ENCODE data around the gene DNALI1.
"Not testable (repeated sequence)": the region's sequence is repeated elsewhere in the genome, so short reads cannot be mapped to it uniquely, and the experiment has no call there.

DNALI1 gene

DNA sequence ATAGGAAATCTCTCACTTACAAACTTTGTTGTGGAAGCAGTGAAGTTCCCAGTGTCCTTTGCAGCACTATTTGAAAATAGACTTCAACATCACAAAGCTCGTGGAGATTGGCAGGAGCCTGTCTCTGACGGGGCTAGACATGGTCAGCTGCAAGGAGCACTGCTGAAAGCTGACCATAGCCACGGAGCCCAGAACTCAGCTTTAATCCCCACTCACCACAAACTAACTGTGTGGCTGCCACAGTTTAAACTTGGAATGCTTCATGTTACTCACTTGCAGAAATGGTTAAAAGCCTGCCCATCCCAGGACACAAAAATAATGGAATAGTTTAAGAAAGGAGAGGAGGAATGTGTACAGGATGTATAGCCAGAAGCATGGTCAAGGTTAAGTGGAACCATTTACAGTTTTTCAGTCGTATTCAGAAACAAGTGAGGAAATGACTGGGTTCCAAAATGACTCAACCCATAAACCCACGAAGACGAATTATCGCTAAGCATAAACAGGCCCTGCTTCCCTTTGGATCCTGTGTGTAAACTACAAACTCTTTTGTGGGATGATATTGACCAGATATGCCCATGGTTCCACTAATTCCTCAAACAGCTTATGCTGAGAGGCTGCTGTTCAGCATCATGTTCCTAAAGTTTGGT lies 18.2 kb downstream of the DNALI1 start:
- DNase-seq (ENCODE audit: extremely low read depth, low read depth) = peak; percentile 60
- no peak for TF ChIP-seq CTCF (IDR thresholded peaks at IDR 0.05; ENCODE audit: low read depth, low read length)

- no peak for DNase-seq (ENCODE audit: extremely low read depth, low read depth)
- TF ChIP-seq CTCF (IDR thresholded peaks at IDR 0.05; ENCODE audit: low read depth, low read length) = no peak
These were observed 19.0 kb downstream of the DNALI1 start for GRCh38 chr1:37575692-37576091.

DNA sequence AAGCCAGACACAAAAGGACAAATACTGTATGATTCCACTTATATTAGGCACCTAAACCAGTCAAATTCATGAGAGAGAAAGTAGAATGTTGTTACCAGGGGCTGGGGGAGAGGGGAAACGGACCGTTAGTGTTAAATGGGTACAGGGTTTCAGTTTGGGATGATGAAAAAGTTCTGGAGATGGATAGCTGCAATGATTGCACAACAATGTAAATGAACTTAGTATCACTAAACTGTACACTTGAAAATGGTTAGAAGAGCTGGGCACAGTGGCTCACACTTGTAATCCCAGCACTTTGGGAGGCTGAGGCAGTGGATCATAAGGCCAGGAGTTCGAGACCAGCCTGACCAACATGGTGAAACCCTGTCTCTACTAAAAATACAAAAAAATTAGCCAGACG lies 27.8 kb downstream of the DNALI1 start:
- not testable (repeated sequence) for DNase-seq (ENCODE audit: extremely low read depth, low read depth)

DNA sequence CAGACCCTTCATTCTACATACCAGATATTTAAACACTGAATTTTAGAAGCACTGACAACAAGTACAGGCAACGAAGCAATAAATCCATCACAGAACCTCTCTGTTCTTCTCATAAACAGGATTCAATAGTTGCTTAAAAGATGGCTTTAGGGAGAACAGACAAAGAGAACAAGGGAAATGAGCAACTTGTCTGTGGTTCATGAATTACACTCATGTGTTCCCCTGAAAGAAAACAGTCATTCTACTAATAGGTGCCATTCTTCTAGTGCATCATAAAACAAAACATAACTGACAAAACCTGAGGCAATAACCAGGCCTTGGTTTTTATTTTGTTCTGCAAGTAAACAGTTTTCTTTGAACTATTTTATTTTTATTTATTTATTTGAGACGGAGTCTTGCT lies 32.2 kb downstream of the DNALI1 start:
- TF ChIP-seq CTCF (IDR thresholded peaks at IDR 0.05; ENCODE audit: low read depth, low read length) = no peak
- DNase-seq (ENCODE audit: extremely low read depth, low read depth) = no peak

DNA sequence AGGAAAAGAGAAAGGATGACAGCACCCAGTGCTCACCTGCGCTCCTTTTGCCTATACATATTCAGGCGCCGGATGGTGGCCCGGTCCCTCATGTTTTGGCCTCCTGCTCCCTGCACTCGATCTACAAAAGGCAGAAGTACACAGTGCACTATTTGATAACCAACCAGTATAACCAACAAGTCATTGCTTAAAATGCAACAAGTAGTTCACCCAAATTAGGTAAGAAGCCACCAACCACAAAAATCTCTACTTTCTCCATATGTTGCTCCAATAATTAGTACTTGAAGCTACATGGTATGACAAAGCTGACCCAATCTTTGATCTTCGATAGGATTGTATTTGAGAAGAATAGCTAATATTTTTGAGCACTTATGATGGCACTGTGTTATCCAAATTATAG lies 37.0 kb downstream of the DNALI1 start:
- DNase-seq (ENCODE audit: extremely low read depth, low read depth) = no peak
- no peak for TF ChIP-seq CTCF (IDR thresholded peaks at IDR 0.05; ENCODE audit: low read depth, low read length)

DNA sequence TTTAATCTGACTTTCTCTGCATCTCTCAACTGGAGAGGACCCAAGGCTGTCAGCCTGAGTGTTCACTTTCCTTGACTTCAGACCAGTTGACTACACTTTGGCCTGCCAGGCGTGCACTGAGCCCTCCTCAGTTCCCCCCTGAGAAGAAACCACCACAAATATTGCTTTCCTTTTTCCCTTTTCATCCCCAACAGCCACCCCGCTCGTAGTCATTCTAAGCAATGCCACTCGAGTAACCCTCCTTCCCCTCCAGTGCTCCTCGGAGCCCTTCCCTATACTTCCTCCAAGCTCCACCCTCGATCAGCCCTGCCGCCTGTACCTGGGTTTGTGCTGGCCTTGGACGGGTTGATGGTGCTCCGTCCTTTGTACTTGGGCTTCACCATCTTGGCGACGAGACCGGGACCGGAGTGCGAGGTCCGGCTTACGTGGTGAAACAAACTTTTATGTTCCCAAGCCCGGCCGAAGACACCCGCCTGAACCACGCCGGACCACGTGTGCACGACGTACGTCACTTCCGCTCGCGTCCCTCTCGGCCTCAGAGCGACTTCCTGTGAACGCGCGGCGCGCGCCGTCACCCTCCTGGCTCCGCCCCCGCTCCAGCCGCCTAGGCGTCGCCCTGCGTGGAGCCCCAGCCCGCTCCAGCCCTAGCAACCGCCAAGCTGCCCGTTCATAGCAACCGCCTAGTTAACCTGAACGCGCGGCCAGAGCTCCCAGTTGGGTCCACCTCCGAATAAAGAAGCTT lies 38.9 kb downstream of the DNALI1 start, which contains the start of gene GNL2:
GNL2 (minus strand) TSS at position 498 of the 742 bp plus-strand sequence; CDS start at position 383, 115 bp downstream.
- TF ChIP-seq CTCF (IDR thresholded peaks at IDR 0.05; ENCODE audit: low read depth, low read length) = no peak; the same call in 1 of the 2 replicates
- DNase-seq (ENCODE audit: extremely low read depth, low read depth) = peak; percentile 79

- TF ChIP-seq CTCF (IDR thresholded peaks at IDR 0.05; ENCODE audit: low read depth, low read length) = no peak
- DNase-seq (ENCODE audit: extremely low read depth, low read depth) = no peak
These were observed 39.5 kb downstream of the DNALI1 start for GRCh38 chr1:37596182-37596667.

Measured in AG09319 (cell line).